HG02938 (cell line): ENCODE data around the gene SCGB1C1.
"Not testable (repeated sequence)": the region's sequence is repeated elsewhere in the genome, so short reads cannot be mapped to it uniquely, and the experiment has no call there.

ENCODE experiments used
- ATAC-seq: cut with Tn5 transposase; IDR thresholded peaks from one replicate; pipeline ENCODE4 v1.9.1; 2021; ENCODE audit warnings: mild to moderate bottlenecking, moderate library complexity; ENCODE audit not compliant: unreplicated experiment

SCGB1C1 gene

DNA sequence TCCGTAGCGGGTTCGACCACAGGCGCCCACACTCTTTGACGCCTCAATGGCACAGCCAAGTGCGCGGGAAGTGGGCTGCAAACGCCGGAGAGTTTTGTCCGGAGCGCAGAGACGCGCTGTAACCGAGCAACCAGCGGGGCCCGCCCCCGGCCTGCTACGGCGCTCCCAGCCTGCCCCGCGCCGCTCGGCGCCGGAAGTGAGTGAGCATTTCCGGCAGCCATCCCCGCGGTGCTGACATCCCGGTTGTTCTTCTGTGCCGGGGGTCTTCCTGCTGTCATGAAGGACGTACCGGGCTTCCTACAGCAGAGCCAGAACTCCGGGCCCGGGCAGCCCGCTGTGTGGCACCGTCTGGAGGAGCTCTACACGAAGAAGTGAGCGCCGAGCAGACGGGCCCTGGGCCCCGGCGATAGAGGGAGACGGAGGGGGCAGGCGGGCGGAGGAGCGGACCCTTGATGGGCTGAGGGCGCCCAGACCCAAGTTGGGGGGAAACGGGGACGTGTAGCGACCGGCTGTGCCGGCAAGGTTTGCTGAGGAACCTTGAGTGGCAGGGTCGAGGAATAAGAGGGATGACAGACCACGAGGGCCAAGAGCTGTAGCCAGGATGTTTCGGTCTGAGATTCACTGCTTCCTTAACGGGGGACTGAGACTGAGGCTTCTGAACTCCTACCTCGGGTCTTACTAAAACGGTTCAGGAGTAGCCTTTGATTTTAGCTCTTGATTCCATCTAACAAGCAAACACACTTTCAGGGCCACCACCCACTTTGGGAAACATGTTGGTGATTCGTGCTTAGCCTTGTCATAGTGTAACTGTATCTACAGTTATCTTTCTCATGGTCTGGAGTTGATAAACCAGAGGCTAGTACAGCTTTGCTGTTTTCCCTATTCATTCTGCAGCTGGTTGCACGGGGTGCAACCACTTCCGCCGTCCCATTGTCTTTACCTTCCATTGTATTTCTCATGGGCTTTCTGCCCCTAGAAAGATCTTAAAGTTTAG, 44.2 kb downstream of the SCGB1C1 start, which contains the start of gene PSMD13:
TSS of gene PSMD13 (plus strand) at position 203 of the 994 bp plus-strand sequence. CDS start at position 277, 74 bp downstream.
- ATAC-seq: peak; percentile 69

DNA sequence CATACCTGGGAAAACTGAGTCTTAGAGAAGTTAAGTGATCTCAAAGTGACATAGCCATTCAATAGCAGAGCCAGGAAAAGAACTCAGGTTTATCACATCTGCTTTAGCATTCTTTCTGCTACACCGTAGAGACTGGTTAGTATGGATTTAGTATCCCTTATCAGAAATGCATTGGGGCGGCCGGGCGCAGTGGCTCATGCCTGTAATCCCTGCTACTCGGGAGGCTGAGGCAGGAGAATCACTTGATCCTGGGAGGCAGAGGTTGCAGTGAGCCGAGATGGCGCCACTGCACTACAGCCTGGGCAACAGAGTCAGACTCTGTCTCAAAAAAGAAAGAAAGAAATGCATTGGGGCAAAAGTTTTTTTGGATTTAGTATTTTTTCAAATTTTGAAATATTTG, 45.5 kb downstream of the SCGB1C1 start:
- ATAC-seq: not testable (repeated sequence)

DNA sequence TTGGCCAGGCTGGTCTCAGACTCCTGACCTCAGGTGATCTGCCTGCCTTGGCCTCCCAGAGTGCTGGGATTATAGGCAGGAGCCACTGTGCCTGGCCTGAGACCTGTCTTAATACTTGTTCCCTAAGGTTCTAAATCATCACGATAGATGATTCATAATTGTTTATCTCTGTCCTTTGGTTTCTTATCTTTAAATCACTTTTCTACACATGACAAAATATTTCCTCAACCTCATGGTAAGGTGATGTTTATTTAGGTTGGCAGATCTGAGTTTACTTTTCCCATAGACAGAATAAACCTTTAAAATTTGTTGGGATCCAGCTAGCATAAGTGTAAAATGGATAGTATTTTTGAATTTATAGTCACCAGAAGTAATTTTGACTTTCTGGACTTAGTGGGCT, 47.4 kb downstream of the SCGB1C1 start:
- no peak for ATAC-seq

DNA sequence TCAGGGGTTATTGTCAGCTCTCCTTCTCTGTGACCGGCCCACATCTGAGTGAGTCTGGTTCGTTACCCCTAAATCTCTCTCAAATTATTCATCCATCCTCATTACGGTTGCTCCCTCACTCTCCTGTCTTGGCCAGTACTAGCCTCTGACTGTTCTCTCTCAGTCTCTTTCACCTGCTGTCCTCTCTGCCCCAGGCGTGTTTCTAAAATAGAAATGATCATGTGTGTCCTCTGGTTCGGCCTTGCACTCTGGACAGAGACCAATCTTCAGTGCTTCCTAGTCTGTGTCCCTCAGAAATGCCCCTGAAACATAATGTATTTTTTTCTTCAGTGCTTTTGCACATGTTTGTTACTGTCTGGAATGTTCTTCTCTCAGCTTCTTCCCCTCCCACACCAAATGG, 48.8 kb downstream of the SCGB1C1 start:
- no peak for ATAC-seq
